Calu3 (cell line): ENCODE measurements around the gene DNALI1. TPM values are rescaled to one million over a fixed set of nuclear protein-coding genes. Genes with fewer than 3 reads are reported as not detected.
A peak's percentile ranks its signal among the peaks of the same experiment; 100 is the strongest.
"Not testable (repeated sequence)": the region's sequence is repeated elsewhere in the genome, so short reads cannot be mapped to it uniquely, and the experiment has no call there.

Source experiments
- BruUV-seq: library from RNA; stranded (reverse); fragments of 400-500 nt; replicated peaks from 2 replicates; lab custom pipeline; 2021; lab: Mats Ljungman, UMichigan
- CTCF ChIA-PET: fragments of 300-600 bp; sonication (Branson Sonifier 250); formaldehyde crosslinking; loops from one replicate; lab custom pipeline; 2022; ENCODE audit warnings: antibody characterized with exemption; lab: Charles Lee
- DNase-seq: peaks from one replicate; pipeline ENCODE4 v3.0.0; 2022
- H3K27ac Mint-ChIP-seq: one replicate; pipeline ENCODE4 v1.8.0; 2022; ENCODE audit warnings: mixed read lengths; ENCODE audit not compliant: unreplicated experiment
- H3K27me3 Mint-ChIP-seq: one replicate; pipeline ENCODE4 v1.8.0; 2022; ENCODE audit warnings: mixed read lengths; ENCODE audit not compliant: unreplicated experiment
- H3K36me3 Mint-ChIP-seq: one replicate; pipeline ENCODE4 v1.8.0; 2022; ENCODE audit warnings: mild to moderate bottlenecking, moderate library complexity, mixed read lengths; ENCODE audit not compliant: insufficient read depth, unreplicated experiment
- H3K4me1 Mint-ChIP-seq: one replicate; pipeline ENCODE4 v1.8.0; 2022; ENCODE audit warnings: mild to moderate bottlenecking, low read depth, mixed read lengths; ENCODE audit not compliant: unreplicated experiment
- H3K4me3 Mint-ChIP-seq: one replicate; pipeline ENCODE4 v1.8.0; 2022; ENCODE audit warnings: mild to moderate bottlenecking, low read depth, moderate library complexity, mixed read lengths; ENCODE audit not compliant: unreplicated experiment
- H3K9me3 Mint-ChIP-seq: one replicate; pipeline ENCODE4 v1.8.0; 2022; ENCODE audit warnings: low read depth, mixed read lengths; ENCODE audit not compliant: unreplicated experiment
- intact Hi-C: fragments of 100-400 bp; cut with micrococcal nuclease; formaldehyde crosslinking; loops from one replicate; pipeline ENCODE4 v1.10.0; 2022; ENCODE audit not compliant: unreplicated experiment
- total RNA-seq: library from RNA; stranded (reverse); gene quantifications from 2 replicates; pipeline ENCODE4 v1.2.3, GENCODE V29; 2022
- TF ChIP-seq, protein P1 (sequence below): fragments of 200-600 bp; IDR thresholded peaks from one replicate; pipeline ENCODE4 v1.8.0; 2022; ENCODE audit warnings: antibody characterized with exemption; ENCODE audit not compliant: unreplicated experiment

The DNALI1 gene
- total RNA-seq, 1 experiment from 2014 or later: 5.2 TPM

DNA sequence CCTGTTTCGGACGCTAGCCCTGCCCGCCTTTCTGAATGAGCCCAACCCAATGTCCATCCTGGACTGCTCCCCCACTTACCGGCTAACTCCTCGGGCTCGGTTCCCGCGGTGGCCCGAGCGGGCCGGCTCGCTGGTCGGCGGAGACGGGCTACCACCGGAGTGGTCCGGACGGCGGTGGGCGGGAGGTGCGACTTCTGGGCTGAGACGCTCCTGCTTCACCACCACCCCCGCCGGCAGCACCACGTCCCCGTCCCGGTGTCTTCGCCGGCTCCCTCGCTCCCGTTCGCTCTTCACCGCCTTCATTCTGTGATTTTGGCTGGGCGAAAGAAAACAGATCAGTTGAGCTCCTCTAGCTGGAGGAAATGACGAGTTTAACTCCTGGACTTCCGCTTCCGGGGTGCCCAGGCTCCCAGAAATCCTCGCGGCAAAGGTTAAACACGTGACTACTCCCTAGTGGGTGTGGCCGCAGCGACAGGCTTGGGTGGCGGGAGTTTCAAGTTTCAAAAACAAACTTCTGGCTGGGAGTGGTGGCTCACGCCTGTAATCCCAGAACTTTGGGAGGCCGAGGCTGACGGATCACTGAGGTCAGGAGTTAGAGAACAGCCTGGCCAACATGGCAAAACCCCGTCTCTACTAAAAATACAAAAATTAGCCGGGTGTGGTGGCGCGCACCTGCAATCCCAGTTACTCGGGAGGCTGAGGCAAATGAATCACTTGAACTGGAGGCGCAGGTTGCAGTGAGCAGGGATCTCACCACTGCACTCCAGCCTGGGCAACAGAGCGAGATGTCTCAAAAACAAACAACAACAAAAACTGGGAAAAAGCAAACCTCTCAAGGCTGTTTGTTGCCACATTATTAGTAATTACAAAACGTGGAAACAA, 2.6 kb upstream of the DNALI1 start, which contains the start of gene SNIP1:
TSS of gene SNIP1 (minus strand) at position 367 of the 882 bp plus-strand sequence. CDS start at position 303, 64 bp downstream.
- H3K27ac Mint-ChIP-seq: peak within 1 kb of the TSS; percentile 95
- no TSS peak for BruUV-seq
- no peaks in the 10 kb centered on the region for H3K9me3 Mint-ChIP-seq
- no peaks in the 10 kb centered on the region for H3K27me3 Mint-ChIP-seq
- CTCF ChIA-PET: interaction anchor here (0.5 to 0.9 kb wide), 3 partner anchors 20 to 124 kb away, joined by 3 to 4 read pairs (median 3); no protein-coding TSS in a partner anchor
- peak within 1 kb of the TSS; percentile 92 for H3K4me3 Mint-ChIP-seq
- H3K36me3 Mint-ChIP-seq: peaks cover 56% of the 10 kb centered on the region
- DNase-seq: peak; percentile 90
- intact Hi-C loops: no loop called here
- H3K4me1 Mint-ChIP-seq: peaks cover 16% of the 10 kb centered on the region
- TF ChIP-seq, protein P1, sequence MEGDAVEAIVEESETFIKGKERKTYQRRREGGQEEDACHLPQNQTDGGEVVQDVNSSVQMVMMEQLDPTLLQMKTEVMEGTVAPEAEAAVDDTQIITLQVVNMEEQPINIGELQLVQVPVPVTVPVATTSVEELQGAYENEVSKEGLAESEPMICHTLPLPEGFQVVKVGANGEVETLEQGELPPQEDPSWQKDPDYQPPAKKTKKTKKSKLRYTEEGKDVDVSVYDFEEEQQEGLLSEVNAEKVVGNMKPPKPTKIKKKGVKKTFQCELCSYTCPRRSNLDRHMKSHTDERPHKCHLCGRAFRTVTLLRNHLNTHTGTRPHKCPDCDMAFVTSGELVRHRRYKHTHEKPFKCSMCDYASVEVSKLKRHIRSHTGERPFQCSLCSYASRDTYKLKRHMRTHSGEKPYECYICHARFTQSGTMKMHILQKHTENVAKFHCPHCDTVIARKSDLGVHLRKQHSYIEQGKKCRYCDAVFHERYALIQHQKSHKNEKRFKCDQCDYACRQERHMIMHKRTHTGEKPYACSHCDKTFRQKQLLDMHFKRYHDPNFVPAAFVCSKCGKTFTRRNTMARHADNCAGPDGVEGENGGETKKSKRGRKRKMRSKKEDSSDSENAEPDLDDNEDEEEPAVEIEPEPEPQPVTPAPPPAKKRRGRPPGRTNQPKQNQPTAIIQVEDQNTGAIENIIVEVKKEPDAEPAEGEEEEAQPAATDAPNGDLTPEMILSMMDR: no peak

DNA sequence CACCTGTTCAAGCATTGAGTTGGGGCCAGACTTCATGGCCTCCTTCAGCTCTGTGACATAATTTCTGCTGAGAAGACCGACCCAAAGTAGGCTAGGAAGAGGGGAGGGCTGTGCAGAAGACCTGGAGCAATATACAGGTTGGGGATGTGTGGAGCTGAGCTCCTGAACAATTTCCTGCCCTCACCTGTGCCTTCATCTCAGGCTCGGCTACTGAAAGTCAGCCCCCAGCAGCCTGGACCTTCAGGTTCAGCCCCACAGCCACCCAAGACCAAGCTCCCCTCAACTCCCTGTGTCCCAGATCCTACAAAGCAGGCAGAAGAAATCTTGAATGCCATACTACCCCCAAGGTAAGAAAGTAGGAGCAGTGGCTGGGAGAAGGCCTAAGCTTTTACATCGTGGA, 662 bp downstream of the DNALI1 start:
- no peak for DNase-seq
- Mint-ChIP-seq H3K4me1 (peaks cover 11% of the 10 kb centered on the region), H3K36me3 (peaks cover 26% of the 10 kb centered on the region), H3K9me3 (no peaks in the 10 kb centered on the region), H3K27ac (no peak overlapping the region), H3K27me3 (no peaks in the 10 kb centered on the region), H3K4me3 (no peak overlapping the region)
- CTCF ChIA-PET: no interaction called here
- intact Hi-C loops: no loop called here
- BruUV-seq: no TSS peak
- TF ChIP-seq, protein P1: no peak

DNA sequence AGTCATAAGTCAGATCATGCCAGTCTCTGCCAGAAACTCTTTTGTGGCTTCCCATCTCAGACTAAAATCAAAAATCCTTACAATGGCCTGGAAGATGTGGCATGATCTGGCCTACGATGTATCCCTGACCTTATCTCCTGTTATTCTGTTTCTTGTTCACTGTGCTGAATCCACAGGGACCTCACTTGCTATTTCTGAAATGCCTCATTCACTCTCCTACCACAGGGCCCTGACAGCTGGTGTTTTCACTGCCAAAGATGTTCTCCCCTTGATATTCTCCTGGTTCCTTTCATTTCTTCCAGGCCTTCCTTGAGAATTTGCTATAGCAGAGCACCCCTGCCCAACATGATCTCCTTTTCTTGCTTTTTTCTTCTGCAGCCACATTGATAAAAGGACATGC, 1.7 kb downstream of the DNALI1 start:
- intact Hi-C loops: no loop called here
- no peak for DNase-seq
- TF ChIP-seq, protein P1: no peak
- Mint-ChIP-seq H3K27me3 (no peaks in the 10 kb centered on the region), H3K4me3 (no peak overlapping the region), H3K27ac (peak overlapping the region; percentile 3), H3K4me1 (peaks cover under 1% of the 10 kb centered on the region), H3K36me3 (peaks cover 18% of the 10 kb centered on the region), H3K9me3 (no peaks in the 10 kb centered on the region)
- BruUV-seq: no TSS peak
- CTCF ChIA-PET: no interaction called here

DNA sequence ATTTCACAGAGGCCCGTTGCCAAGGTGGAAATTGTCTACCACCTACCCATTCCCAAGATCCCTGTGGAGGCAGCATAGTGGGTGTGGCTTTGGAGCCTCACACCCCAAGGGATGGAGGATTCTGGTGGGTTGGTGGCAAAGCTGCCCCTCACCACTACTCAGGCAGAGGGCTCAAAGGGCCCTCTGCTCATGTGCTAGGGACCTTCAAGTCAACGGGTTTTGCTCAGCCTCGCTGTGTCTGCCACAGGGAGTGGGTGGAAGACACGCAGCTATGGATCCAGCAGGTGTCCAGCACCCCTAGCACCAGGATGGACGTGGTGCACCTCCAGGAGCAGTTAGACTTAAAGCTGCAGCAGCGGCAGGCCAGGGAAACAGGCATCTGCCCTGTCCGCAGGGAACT, 2.3 kb downstream of the DNALI1 start:
- Mint-ChIP-seq H3K9me3 (no peaks in the 10 kb centered on the region), H3K4me3 (no peak overlapping the region), H3K27me3 (no peaks in the 10 kb centered on the region), H3K4me1 (no peaks in the 10 kb centered on the region), H3K27ac (no peak overlapping the region), H3K36me3 (peaks cover 11% of the 10 kb centered on the region)
- BruUV-seq: no TSS peak
- TF ChIP-seq, protein P1: no peak
- intact Hi-C loops: no loop called here
- CTCF ChIA-PET: interaction anchor here (0.6 kb wide), 1 partner anchor 40 kb away, joined by 5 read pairs; no protein-coding TSS in a partner anchor
- no peak for DNase-seq

DNA sequence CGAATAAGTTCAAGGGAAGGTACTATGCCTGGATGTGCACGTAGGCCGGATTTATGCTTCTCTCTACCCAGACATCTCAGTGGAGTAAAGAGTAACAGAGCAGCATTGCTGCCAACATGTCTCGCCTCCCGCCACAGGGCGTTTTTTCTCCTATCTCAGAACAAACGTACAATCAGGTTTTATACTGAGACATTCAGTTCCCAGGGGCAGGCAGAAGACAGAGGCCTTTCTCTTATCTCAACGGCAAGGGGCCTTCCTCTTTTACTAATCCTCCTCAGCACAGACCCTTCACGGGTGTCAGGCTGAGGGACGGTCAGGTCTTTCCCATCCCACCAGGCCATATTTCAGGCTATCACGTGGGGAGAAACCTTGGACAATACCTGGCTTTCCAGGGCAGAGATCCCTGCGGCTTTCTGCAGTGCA, 3.2 kb downstream of the DNALI1 start:
- H3K4me1 Mint-ChIP-seq, BruUV-seq, H3K27ac Mint-ChIP-seq, DNase-seq, CTCF ChIA-PET, H3K4me3 Mint-ChIP-seq, H3K27me3 Mint-ChIP-seq, intact Hi-C loops, H3K9me3 Mint-ChIP-seq: not testable (repeated sequence)
- peaks cover 12% of the 10 kb centered on the region for H3K36me3 Mint-ChIP-seq
